Endothelial cell of umbilical vein (primary cell): ENCODE results near the gene PLXNA1. TPM values are rescaled to one million over a fixed set of nuclear protein-coding genes. Genes with fewer than 3 reads are reported as not detected.

Source experiments
- BruUV-seq: library from RNA; stranded (reverse); fragments of 400-500 nt; replicated peaks from 2 replicates; lab custom pipeline; 2021; lab: Mats Ljungman, UMichigan
- CTCF ChIA-PET: fragments of 300-600, 350-600 bp; sonication (Branson Sonifier 250); formaldehyde crosslinking; loops from one replicate; lab custom pipeline; 2021; ENCODE audit warnings: antibody characterized with exemption, inconsistent platforms; lab: Charles Lee
- POLR2A ChIA-PET: fragments of 300-600, 350-600 bp; sonication (Branson Sonifier 250); formaldehyde crosslinking; loops from one replicate; lab custom pipeline; 2021; ENCODE audit warnings: antibody characterized with exemption, inconsistent platforms; lab: Charles Lee
- DNase-seq: peaks from one replicate; pipeline ENCODE4 v3.0.0-alpha.2; 2011; ENCODE audit warnings: low read depth, low spot score
- FAIRE-seq: peaks from 2 replicates; lab custom pipeline; 2011; peaks lifted over from hg19 to GRCh38; lab: Jason Lieb, UNC
- H2AFZ ChIP-seq: 2 replicates; pipeline ENCODE4 v1.6.0; 2012; ENCODE audit warnings: low read depth, low read length, control low read depth, inconsistent platforms
- H3K27ac ChIP-seq: 2 replicates; pipeline ENCODE4 v1.5.1; 2011; ENCODE audit warnings: low read depth, mild to moderate bottlenecking, control low read depth, low read length, moderate library complexity; ENCODE audit not compliant: insufficient read depth
- H3K27me3 ChIP-seq, 2 experiments: 2 replicates each; pipeline versions ENCODE4 v1.6.0 to v1.6.1; 2011; ENCODE audit warnings: low read length in 2 of 2, mixed read lengths in 1 of 2; ENCODE audit not compliant: control insufficient read depth in 2 of 2, insufficient read depth in 2 of 2
- H3K36me3 ChIP-seq, 2 experiments: 2 replicates in 1 of 2; 3 replicates in 1 of 2; pipeline ENCODE4 v1.5.1; 2011; ENCODE audit warnings: low read length in 2 of 2, mild to moderate bottlenecking in 1 of 2, moderate library complexity in 1 of 2; ENCODE audit not compliant: control insufficient read depth in 2 of 2, insufficient read depth in 2 of 2; ENCODE audit errors: extremely low read depth in 1 of 2
- H3K4me1 ChIP-seq: 3 replicates; pipeline ENCODE4 v1.5.1; 2011; ENCODE audit warnings: mild to moderate bottlenecking, low read length; ENCODE audit not compliant: control insufficient read depth, insufficient read depth; ENCODE audit errors: extremely low read depth
- H3K4me2 ChIP-seq: 2 replicates; pipeline ENCODE4 v1.6.1; 2011; ENCODE audit warnings: low read length, control low read depth, mixed read lengths; ENCODE audit not compliant: insufficient read depth
- H3K4me3 ChIP-seq, 3 experiments: fragments of 200-600 bp in 1 of 3; sonication (generic), shearing (Covaris generic) in 1 of 3; replicated peaks in 1 of 3; 2 replicates each; pipeline ENCODE4 v1.5.1; 2011 to 2016; ENCODE audit warnings: control low read depth in 3 of 3, low read length in 3 of 3, mild to moderate bottlenecking in 2 of 3, inconsistent platforms in 1 of 3, low read depth in 1 of 3, moderate library complexity in 1 of 3; ENCODE audit not compliant: insufficient read depth in 1 of 3
- H3K79me2 ChIP-seq: 2 replicates; pipeline ENCODE4 v1.6.0; 2012; ENCODE audit warnings: low read length, inconsistent platforms; ENCODE audit not compliant: control insufficient read depth, insufficient read depth
- H3K9ac ChIP-seq: replicated peaks from 2 replicates; pipeline ENCODE3; 2011; ENCODE audit warnings: low read length, control low read depth; ENCODE audit not compliant: insufficient read depth; ENCODE audit errors: extremely low read depth
- H3K9me1 ChIP-seq: replicated peaks from 3 replicates; pipeline ENCODE4 v1.6.0; 2011; ENCODE audit warnings: mild to moderate bottlenecking, low read length; ENCODE audit not compliant: control insufficient read depth, insufficient read depth; ENCODE audit errors: extremely low read depth
- H3K9me3 ChIP-seq: replicated peaks from 2 replicates; pipeline ENCODE4 v1.5.1; 2012; ENCODE audit warnings: low read length, inconsistent platforms; ENCODE audit not compliant: control insufficient read depth, insufficient read depth
- H4K20me1 ChIP-seq: replicated peaks from 2 replicates; pipeline ENCODE3; 2011; ENCODE audit warnings: mild to moderate bottlenecking, low read length; ENCODE audit not compliant: control insufficient read depth, insufficient read depth; ENCODE audit errors: extremely low read depth
- EZH2 ChIP-seq: IDR thresholded peaks from 2 replicates; pipeline ENCODE4 v1.6.1; 2012; ENCODE audit warnings: borderline replicate concordance, low read depth, mild to moderate bottlenecking, moderate library complexity, low read length, inconsistent platforms; ENCODE audit not compliant: severe bottlenecking
- FOS ChIP-seq: IDR thresholded peaks from 2 replicates; pipeline ENCODE4 v1.6.1; 2011; ENCODE audit warnings: mild to moderate bottlenecking, low read length, moderate library complexity, borderline replicate concordance; ENCODE audit not compliant: insufficient read depth
- JUN ChIP-seq: IDR thresholded peaks from 2 replicates; pipeline ENCODE4 v1.6.1; 2011; ENCODE audit warnings: borderline replicate concordance, low read depth; ENCODE audit not compliant: insufficient read length, insufficient read depth
- MAX ChIP-seq: IDR thresholded peaks from 2 replicates; pipeline ENCODE4 v1.6.1; 2011; ENCODE audit not compliant: insufficient read depth, insufficient read length
- MYC ChIP-seq: IDR thresholded peaks from one replicate; pipeline ENCODE4 v1.6.1; 2011; ENCODE audit warnings: mild to moderate bottlenecking, low read depth, low read length
- POLR2AphosphoS5 ChIP-seq: IDR thresholded peaks from 2 replicates; pipeline ENCODE4 v1.6.1; 2012; ENCODE audit warnings: low read depth, mild to moderate bottlenecking, control low read depth, low read length, moderate library complexity; ENCODE audit not compliant: insufficient read depth
- dilution Hi-C: fragments of 300-500 bp; cut with MboI; formaldehyde crosslinking; loops from one replicate; pipeline ENCODE4 v1.15.0; 2019; ENCODE audit warnings: low sequenced_read_pairs; ENCODE audit not compliant: extremely low pct_ligation_motif_present
- intact Hi-C: fragments of 100-400 bp; cut with micrococcal nuclease; formaldehyde crosslinking; loops from one replicate; pipeline ENCODE4 v1.10.0; 2022
- polyA plus RNA-seq, 4 experiments: library from polyadenylated mRNA; depleted of rRNA in 3 of 4; stranded (reverse) in 3 of 4; unstranded in 1 of 4; fragments of >200 nt; gene quantifications; 2 replicates each; pipeline versions ENCODE4 v1.2.1 to v1.2.3, GENCODE V29; 2011 to 2012; ENCODE audit warnings: missing spikeins in 1 of 4
- total RNA-seq: library from RNA; stranded (reverse); gene quantifications from 2 replicates; pipeline ENCODE4 v1.2.3, GENCODE V29; 2021

PLXNA1 gene
- total and polyA plus RNA-seq, 2 donors (not counting 3 experiments of a cell fraction or from before 2014, with no cell fraction given), result 14.1 to 18.4 TPM

GRCh38 chr3:127004641-127005397 lies 21.9 kb downstream of the PLXNA1 start:
- ChIA-PET CTCF (interaction anchor here (1.7 kb wide), 1 partner anchor 253 kb away, joined by 5 read pairs; no protein-coding TSS in a partner anchor), POLR2A (no interaction called here)
- dilution Hi-C loops, result no loop called here
- no peak overlapping the region for H3K4me2 ChIP-seq
- no peaks in the 10 kb centered on the region for H3K9me1 ChIP-seq
- FAIRE-seq (no peak), DNase-seq (no peak)
- no peaks in the 10 kb centered on the region for H3K36me3 ChIP-seq
- no peaks in the 10 kb centered on the region for H3K79me2 ChIP-seq
- H2AFZ ChIP-seq, result no peak overlapping the region
- no peak overlapping the region for H3K9ac ChIP-seq
- H3K27ac ChIP-seq, result no peak overlapping the region
- intact Hi-C loops, result loop anchor here (5.0 to 10.0 kb wide), 3 partner anchors 328 to 480 kb away; partner anchors contain the start of gene CHST13
- H3K4me3 ChIP-seq, result no peak overlapping the region
- no peaks in the 10 kb centered on the region for H3K9me3 ChIP-seq
- no peak for TF ChIP-seq MYC
- no peak for TF ChIP-seq JUN
- TF ChIP-seq MAX, result no peak
- TF ChIP-seq EZH2, result no peak
- TF ChIP-seq FOS, result no peak
- TF ChIP-seq POLR2AphosphoS5, result no peak
- no peaks in the 10 kb centered on the region for H4K20me1 ChIP-seq
- peaks cover 11% of the 10 kb centered on the region for H3K4me1 ChIP-seq
- BruUV-seq, result no TSS peak
- H3K27me3 ChIP-seq, result no peaks in the 10 kb centered on the region
